HG03103 (cell line): ENCODE results near the gene ENHO.

Experiments used
- ATAC-seq: cut with Tn5 transposase; IDR thresholded peaks from one replicate; pipeline ENCODE4 v1.9.1; 2021; ENCODE audit warnings: low read depth; ENCODE audit not compliant: unreplicated experiment

Gene ENHO

DNA sequence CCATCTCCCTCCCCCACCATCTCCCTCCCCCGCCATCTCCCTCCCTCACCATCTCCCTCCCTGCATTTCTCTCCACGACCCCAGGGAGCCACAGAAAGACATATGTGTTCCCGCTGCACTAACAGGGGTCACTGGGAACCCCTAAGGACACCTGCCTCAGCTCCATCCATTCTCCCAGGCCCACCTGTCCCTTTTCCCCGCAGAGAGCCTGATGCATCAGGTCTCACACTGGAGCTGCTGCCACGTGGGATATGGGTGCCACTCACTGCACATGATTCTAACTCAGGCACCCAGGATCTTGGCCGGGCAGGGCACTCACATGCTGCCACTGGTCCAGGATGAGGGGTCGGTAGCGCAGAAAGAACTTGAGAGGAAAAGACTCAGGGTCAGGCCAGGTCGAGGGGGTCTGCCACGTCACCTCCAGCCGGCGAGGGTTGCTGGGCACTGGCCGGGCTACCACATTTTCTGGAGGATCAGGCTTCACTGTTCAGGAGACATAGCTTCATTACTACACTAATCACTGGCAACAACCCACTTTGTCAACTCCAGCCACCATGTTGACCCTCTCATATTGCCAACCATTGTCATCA is 33.2 kb upstream of the ENHO start:
- ATAC-seq: no peak

DNA sequence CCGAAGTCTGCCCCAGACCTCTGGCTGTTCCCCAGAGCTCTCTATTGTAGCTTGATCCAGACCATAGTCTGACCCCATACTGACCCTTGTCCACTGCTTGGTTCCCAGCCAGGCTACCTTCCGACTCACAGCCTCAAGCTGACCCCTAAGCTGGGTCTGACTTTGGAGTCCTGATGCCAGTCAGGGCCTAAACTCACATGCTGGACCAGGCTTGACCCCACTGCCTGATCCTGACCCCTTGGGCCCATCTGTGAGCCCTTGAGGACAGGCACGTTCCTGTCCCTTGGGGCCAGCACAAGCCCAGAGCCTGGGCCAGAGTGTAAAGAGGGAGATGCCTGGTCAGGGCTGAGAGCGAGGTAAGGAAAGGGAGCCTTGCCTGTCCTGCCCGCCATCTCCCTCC is 32.7 kb upstream of the ENHO start:
- ATAC-seq: no peak

DNA sequence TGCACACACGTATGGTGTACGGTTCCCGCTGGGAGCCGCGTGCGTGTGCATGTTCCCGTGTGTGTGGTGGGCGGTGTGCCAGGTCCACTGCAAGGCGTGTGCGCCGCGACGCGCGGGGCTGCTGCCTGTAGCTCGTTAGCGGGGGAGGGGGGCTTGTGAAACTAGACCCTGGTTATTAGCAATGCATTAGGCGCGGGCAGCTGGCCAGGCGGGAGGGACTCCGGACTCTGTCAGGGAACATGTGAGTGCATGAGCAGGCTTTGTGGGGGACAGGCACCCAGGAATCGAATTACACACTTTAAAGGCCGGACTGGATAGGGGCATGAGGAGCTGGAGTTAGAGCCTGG is 32.2 kb upstream of the ENHO start:
- ATAC-seq: no peak

DNA sequence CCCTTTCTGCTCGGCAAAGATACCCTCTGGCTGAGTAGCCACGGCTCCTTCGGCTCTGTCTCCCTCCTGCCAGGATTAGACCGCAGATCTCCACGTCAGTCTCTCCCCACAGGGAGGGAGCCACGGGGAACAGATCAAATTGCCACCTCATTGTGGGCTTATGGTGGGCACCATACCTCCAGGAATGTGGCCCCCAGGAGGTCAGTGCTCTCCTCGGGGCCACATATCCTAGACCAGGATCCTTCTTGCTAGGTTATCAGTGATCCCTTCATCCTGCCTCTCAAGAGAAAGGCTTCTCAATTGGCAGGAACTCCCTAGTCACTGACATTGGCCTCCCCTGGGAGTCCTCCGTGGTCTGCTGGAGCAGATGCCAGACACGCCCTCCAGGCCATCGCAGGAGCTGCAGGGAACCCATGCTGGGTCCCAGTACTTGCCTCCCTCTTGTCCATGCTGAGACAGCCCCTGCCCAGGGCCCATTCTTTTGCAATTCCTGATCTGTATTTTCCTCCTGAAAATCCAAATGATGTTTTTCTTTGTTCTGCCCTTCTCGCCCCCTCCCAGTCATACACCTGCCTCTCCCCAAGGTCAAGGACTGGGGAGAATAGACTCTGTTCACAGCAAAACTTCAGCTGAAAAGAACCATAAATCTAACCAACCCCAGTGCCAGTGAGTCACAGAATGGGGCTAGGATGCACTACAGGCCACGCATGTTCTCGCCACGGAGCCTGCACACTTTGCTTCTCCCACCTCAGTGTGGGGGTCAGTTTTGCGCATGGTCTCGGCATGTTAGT is 31.6 kb upstream of the ENHO start:
- no peak for ATAC-seq

DNA sequence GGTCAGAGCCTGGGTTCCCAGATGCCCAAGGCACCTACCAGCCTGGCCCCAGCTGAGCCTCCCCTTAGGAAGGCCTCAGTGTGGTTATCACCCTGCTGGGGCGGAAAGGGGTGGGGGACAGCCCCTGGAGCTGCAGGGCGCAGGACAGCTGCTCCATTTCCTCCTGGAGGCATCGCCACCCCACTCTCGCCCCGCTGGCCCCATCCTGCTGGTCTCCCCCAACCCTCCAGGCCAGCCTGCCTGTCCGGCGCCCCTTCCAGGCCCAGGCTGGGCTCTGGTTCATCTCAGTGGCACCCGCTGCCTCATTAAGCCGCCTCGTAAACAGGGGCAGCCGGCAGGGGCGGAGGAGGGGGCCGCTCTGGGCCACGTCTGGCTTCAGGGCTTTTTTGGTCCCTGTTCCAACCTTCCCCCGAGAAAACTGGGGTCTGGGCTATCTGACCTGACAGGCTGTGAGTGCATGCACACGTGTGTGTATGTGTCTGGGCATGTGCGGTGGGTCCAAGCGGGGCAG is 30.8 kb upstream of the ENHO start:
- ATAC-seq: no peak

GRCh38 chr9:34552986-34553385 is 30.2 kb upstream of the ENHO start:
- no peak for ATAC-seq

- ATAC-seq: no peak
Measured at GRCh38 chr9:34552606-34552981, 29.8 kb upstream of the ENHO start.

- no peak for ATAC-seq
Measured at GRCh38 chr9:34551751-34552605, 29.2 kb upstream of the ENHO start.

DNA sequence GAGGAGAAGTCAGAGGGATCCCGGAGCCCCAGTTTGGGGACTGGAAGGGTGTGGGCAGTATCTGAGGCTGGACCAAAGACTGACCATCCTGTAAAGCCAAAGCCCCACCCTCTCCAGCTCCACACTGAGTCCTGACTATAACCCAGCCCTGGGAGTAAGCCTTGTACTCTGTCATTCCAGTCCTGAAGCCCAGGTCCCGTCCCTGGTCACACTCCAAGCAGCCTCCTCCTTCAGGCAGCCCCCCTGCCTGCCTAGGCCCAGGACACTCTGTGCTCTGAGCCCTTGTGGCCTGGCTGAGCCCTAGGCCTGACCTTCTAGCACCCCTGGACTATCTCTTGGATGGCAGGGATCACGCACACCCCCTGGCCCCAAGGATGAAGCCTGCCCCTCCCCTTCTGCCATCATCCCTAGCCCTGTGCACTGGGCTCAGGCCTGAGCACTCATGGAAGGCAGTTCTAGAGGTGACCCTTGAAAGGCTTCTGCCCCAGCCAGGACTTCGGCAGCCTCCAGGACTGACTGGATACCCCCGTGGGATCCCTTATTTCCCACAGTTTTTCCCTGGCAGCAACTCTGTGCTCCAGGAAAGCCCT is 28.0 kb upstream of the ENHO start:
- ATAC-seq: no peak

DNA sequence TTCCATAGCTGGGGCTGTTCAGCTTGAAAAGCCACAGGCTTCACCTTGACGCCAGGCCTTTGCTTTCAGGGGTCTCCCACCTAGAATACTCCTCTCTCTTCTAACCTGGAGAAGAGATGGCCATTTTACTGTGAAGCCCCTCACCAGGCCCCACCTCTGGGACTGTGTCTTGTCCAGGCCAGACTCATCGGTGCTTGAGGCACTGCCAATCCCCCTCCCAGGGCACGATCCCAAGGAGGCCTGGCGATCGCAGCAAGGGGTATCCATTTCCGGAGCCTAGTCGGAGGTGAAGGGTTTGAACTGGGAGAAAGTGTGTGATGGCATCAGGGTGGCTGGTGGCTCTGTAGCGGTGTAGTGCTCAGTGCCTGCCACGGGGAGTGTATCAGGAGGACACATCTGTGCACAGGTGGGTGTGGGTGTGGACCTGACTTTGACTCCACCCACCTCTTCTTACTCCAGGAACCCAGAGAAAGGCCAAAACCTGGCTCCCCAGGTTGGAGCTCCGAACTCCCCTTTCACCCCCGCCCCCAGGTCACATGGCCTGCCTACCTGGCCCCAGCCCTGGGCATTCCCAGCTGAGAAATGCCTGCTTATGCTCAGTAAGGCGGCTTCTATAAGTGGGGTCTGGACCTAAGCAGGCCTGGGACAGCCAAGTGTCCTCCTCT is 27.4 kb upstream of the ENHO start:
- ATAC-seq: no peak

GRCh38 chr9:34549407-34549732 is 26.6 kb upstream of the ENHO start:
- ATAC-seq: no peak

- no peak for ATAC-seq
Measured at GRCh38 chr9:34547960-34548611, 25.3 kb upstream of the ENHO start.

GRCh38 chr9:34546834-34547827 is 24.3 kb upstream of the ENHO start:
- ATAC-seq: no peak

DNA sequence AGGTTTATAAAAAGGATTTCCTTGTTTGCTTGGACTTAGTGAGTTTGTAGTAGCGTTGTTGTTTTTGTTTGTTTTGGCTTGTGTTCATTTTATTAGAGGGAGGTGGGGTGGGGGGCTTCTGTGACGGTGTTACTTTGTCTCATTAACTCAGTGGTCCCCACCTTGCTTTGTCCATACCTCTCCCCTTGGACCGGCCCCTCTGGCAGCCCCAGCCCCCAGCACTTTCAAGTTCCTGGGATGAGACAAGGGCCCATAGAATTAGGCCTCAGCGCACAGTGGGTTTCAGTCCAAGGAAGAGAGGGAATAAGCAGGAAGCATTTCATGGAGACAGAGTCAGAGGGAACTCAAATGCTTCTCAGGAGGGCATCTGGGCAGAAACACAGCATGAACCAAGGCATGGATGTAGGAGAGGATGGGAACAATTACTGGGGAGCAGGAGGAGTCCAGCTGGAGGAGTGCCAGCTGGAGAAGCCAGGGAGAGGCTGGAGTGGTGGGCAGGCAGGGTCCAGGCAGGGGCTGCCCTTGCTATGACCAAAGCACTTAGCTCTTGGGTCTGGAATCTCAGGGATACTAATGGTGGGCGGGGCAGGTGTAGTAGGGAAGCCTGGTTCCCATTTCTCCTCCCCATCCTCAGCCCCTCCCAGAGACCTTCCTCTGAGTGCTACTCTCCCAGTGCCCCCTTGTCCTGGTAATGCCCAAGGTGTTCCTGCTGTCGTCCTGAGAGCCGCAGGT is 23.5 kb upstream of the ENHO start:
- no peak for ATAC-seq

GRCh38 chr9:34545497-34545896 is 22.7 kb upstream of the ENHO start:
- ATAC-seq: no peak

DNA sequence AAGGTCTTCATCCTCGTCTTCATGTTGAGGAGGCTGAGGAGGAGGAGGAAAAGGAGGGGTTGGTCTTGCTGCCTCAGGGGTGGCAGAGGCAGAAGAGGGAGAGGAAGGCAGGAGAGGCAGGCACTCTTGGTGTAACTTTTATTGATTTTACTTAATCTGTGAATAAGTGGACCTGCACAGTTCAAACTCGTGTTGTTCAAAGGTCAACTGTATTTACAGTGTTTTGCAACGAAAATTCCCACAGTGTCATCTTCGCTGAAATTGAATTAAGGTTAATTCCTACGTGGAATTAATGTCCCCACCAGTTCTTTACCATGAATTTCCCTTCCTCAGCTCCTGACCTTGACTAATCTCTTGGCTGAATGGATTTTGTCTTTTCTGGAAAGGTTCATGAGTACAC is 21.2 kb upstream of the ENHO start:
- ATAC-seq: no peak

GRCh38 chr9:34541540-34541939 is 18.8 kb upstream of the ENHO start:
- no peak for ATAC-seq

GRCh38 chr9:34540827-34541226 is 18.0 kb upstream of the ENHO start:
- ATAC-seq: no peak
